Nephron (organoid): ENCODE results near the gene ALK.

Experiments used
- H3K27ac Mint-ChIP-seq, 3 experiments: 2 replicates each; pipeline ENCODE4 v1.8.0; 2020; ENCODE audit warnings: mixed read lengths in 3 of 3, mild to moderate bottlenecking in 2 of 3, moderate library complexity in 1 of 3
- H3K27me3 Mint-ChIP-seq: 2 replicates; pipeline ENCODE4 v1.8.0; 2021; ENCODE audit warnings: low read depth, mild to moderate bottlenecking, moderate library complexity, mixed read lengths
- H3K36me3 Mint-ChIP-seq: 2 replicates; pipeline ENCODE4 v1.8.0; 2020; ENCODE audit warnings: low read depth, mixed read lengths
- H3K4me1 Mint-ChIP-seq: 2 replicates; pipeline ENCODE4 v1.8.0; 2020; ENCODE audit warnings: mixed read lengths
- H3K4me3 Mint-ChIP-seq, 3 experiments: 2 replicates each; pipeline ENCODE4 v1.8.0; 2020; ENCODE audit warnings: mild to moderate bottlenecking in 3 of 3, mixed read lengths in 3 of 3, moderate library complexity in 2 of 3
- H3K9me3 Mint-ChIP-seq: 2 replicates; pipeline ENCODE4 v1.8.0; 2020; ENCODE audit warnings: mixed read lengths
- TF ChIP-seq, protein P1 (sequence below), 3 experiments: fragments of 200-600 bp; sonication (generic); IDR thresholded peaks; one replicate each; pipeline ENCODE4 v1.5.0; 2021; ENCODE audit warnings: antibody characterized with exemption in 3 of 3; ENCODE audit not compliant: unreplicated experiment in 3 of 3

The ALK gene

DNA sequence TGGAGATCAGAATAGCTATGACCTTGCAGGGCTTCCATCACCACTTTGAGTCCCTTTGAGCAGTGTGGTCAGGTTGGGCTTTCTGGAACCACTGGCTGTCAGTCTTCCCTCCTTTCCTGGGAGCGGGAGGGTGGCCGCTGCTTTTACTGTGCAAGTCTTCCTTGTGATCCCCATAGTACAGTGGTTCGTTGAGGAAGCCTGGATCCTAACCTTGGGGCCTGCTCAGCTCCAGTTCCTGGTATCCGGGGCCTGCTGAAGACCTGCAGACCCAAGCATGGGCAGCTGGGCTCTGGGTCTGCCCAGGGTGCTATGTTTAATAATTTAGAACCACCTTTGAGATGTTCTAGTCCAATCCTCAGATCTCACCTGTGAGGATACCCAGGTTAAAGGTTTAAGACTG lies 702.0 kb downstream of the ALK start:
- H3K4me1 Mint-ChIP-seq: peaks cover 8% of the 10 kb centered on the region
- H3K36me3 Mint-ChIP-seq: no peaks in the 10 kb centered on the region
- peaks cover 50% of the 10 kb centered on the region for H3K27me3 Mint-ChIP-seq

DNA sequence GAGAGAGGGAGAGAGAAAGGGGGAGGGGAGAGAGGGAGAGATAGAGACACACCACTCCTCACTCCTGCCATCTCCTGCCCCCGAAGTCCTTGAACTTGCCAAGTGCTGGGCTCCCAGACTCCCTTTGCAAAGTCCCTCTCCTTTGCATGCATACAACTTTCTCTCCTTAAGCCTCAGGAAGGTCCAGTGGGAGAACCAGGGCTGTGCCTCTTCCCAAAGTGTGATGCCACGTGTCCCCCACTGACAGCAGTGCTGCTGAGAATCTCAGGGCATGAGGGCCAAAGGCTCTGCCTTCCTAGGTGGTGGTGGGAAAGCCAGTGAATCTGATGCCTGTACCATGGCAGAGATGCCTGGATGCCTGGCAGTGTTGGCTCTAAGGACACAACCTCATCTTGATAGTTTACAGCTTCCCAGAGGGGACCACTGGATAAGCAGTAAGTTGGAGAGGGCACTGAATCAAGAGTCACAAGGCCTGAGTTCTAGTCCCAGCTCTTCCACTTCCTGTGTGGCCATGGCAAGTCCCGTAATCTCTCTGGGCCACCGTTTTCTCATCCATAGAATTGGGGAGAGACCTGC lies 702.7 kb downstream of the ALK start:
- Mint-ChIP-seq H3K36me3 (no peaks in the 10 kb centered on the region), H3K9me3 (no peaks in the 10 kb centered on the region), H3K27ac (no peak overlapping the region), H3K4me3 (no peak overlapping the region), H3K4me1 (peaks cover under 1% of the 10 kb centered on the region), H3K27me3 (peaks cover 48% of the 10 kb centered on the region)
- TF ChIP-seq, protein P1, sequence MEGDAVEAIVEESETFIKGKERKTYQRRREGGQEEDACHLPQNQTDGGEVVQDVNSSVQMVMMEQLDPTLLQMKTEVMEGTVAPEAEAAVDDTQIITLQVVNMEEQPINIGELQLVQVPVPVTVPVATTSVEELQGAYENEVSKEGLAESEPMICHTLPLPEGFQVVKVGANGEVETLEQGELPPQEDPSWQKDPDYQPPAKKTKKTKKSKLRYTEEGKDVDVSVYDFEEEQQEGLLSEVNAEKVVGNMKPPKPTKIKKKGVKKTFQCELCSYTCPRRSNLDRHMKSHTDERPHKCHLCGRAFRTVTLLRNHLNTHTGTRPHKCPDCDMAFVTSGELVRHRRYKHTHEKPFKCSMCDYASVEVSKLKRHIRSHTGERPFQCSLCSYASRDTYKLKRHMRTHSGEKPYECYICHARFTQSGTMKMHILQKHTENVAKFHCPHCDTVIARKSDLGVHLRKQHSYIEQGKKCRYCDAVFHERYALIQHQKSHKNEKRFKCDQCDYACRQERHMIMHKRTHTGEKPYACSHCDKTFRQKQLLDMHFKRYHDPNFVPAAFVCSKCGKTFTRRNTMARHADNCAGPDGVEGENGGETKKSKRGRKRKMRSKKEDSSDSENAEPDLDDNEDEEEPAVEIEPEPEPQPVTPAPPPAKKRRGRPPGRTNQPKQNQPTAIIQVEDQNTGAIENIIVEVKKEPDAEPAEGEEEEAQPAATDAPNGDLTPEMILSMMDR (IDR thresholded peaks at IDR 0.05; ENCODE audit: unreplicated experiment in 3 of 3): no peak

More for the DNA sequence above, 702.0 kb downstream of the ALK start:
- Mint-ChIP-seq H3K27ac (no peak overlapping the region), H3K9me3 (no peaks in the 10 kb centered on the region), H3K4me3 (no peak overlapping the region)
- TF ChIP-seq, protein P1 (IDR thresholded peaks at IDR 0.05; ENCODE audit: unreplicated experiment in 3 of 3): no peak

DNA sequence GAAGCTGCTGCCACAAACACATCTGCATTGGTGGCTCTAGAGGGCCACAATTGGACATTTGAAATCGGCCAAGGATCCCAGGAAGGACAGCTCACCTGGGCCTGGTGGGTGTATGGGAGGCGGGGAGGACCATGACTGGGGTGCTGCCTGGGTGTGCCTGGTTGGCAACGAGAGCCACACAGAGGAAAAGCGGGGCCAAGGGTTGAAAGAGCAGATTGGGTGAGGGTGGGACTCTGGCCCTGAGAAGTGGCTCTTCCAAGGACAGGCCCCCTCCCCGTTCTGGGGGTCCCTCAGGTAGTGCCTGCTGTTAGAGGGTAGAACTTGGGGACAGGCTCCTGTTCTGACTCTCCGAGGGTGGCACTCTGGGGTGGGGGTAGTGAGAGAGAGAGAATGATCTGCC lies 703.3 kb downstream of the ALK start:
- Mint-ChIP-seq H3K27me3 (peaks cover 51% of the 10 kb centered on the region), H3K4me1 (no peaks in the 10 kb centered on the region), H3K36me3 (no peaks in the 10 kb centered on the region), H3K9me3 (no peaks in the 10 kb centered on the region), H3K4me3 (no peak overlapping the region), H3K27ac (no peak overlapping the region)
- TF ChIP-seq, protein P1 (IDR thresholded peaks at IDR 0.05; ENCODE audit: unreplicated experiment in 3 of 3): no peak

DNA sequence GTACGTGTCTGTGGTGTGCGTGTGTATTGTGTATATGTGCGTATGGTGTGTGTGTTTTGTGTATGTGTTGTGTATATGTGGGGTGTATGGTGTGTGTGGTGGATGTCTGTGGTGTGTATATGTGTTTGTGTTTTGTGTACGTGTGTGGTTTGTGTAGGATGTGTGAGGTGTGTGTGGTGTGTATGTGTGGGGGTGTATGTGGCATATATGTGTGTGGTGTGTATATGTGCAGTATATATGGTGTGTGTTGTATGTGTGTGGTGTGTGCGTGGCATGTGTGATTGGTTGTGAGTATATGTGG lies 704.8 kb downstream of the ALK start:
- H3K36me3 Mint-ChIP-seq: no peaks in the 10 kb centered on the region
- H3K4me3 Mint-ChIP-seq: no peak overlapping the region
- no peaks in the 10 kb centered on the region for H3K4me1 Mint-ChIP-seq
- H3K27me3 Mint-ChIP-seq: peaks cover 38% of the 10 kb centered on the region
- H3K9me3 Mint-ChIP-seq: no peaks in the 10 kb centered on the region
- TF ChIP-seq, protein P1 (IDR thresholded peaks at IDR 0.05; ENCODE audit: unreplicated experiment in 3 of 3): no peak
- H3K27ac Mint-ChIP-seq: no peak overlapping the region

DNA sequence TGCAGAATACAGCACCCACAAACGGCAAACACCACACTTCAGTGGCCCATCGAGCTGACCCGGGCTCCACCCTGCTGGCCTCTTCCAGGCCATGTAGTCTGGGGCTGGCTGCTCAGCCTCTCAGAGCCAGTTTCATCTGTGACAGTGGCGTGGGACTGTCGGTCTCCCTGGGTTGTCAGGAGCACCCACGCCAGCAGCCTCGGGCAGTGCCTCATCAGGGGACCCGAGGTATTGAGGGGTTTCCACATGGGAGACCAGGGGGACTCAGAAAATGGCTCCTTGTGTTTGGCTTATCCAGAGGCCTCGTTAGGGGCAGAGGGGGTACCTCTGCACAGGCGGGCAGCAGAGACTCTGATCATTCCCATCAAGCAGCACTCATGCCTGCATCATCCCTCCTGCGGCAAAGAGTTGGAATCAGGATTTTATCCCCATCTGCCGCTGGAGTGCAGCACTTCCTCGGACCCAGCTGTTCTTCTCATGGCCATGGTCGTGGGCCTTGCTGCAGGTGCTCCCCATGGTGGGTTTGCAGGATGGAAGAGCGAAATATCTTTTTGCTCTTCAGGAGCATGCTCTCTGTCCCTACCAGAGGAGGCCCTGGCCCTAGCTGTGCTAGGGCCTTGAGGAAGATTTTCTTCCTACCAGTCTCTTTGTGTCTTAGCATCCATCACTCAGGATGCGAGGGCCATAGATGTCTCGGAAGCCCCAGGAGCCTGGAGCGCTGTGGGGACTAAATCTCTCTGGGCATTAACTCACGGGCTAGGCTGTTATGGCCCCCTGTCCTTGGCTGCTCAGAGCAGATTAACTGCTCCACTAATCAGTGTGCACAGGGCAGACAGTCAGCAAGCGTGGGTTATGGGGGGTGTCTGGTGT lies 705.4 kb downstream of the ALK start:
- Mint-ChIP-seq H3K4me1 (no peaks in the 10 kb centered on the region), H3K27me3 (peaks cover 35% of the 10 kb centered on the region), H3K36me3 (no peaks in the 10 kb centered on the region), H3K9me3 (no peaks in the 10 kb centered on the region), H3K27ac (no peak overlapping the region), H3K4me3 (no peak overlapping the region)
- TF ChIP-seq, protein P1 (IDR thresholded peaks at IDR 0.05; ENCODE audit: unreplicated experiment in 3 of 3): no peak

DNA sequence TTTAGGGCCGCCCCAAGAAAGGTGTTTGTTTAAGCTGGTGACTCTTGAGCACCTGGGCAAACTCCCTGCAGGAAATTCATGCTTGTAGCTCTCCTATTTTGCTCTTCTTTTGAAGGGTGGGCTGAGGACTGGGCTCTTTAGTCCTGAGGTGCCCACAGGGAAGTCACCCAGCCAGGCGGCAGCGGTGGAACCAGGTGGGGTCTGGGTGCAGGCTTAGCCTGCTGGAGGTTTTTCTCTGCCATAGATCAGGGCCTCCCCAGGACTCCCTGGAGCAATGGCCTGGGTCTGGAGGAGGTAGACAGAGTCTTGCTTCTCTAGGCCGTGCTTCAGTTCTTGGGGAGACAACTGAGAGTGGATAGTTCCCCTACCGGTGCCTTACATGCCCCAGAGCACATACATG lies 706.3 kb downstream of the ALK start:
- Mint-ChIP-seq H3K4me3 (no peak overlapping the region), H3K4me1 (no peaks in the 10 kb centered on the region), H3K9me3 (no peaks in the 10 kb centered on the region), H3K27me3 (peaks cover 26% of the 10 kb centered on the region), H3K27ac (no peak overlapping the region), H3K36me3 (no peaks in the 10 kb centered on the region)
- TF ChIP-seq, protein P1 (IDR thresholded peaks at IDR 0.05; ENCODE audit: unreplicated experiment in 3 of 3): no peak
